MCF 10A (cell line): ENCODE results near the gene TCF21. TPM values are rescaled to one million over a fixed set of nuclear protein-coding genes. Genes with fewer than 3 reads are reported as not detected.

Source experiments
- BruUV-seq: library from RNA; stranded (reverse); fragments of 400-500 nt; replicated peaks from 2 replicates; lab custom pipeline; 2021; lab: Mats Ljungman, UMichigan
- CTCF ChIA-PET: fragments of 300-600 bp; sonication (Branson Sonifier 250); formaldehyde crosslinking; extraction: SDS; loops from one replicate; lab custom pipeline; 2021; ENCODE audit warnings: antibody characterized with exemption, inconsistent platforms; lab: Yijun Ruan, JAX
- POLR2A ChIA-PET: fragments of 300-600, 350-650 bp; sonication (Branson Sonifier 250); formaldehyde crosslinking; extraction: SDS; loops from one replicate; lab custom pipeline; 2020; ENCODE audit warnings: antibody characterized with exemption, inconsistent platforms; lab: Yijun Ruan, JAX
- DNase-seq: peaks from one replicate; pipeline ENCODE4 v3.0.0-alpha.2; 2018; ENCODE audit not compliant: unreplicated experiment
- H3K27ac Mint-ChIP-seq: one replicate; pipeline ENCODE4 v1.8.0; 2022; ENCODE audit warnings: mild to moderate bottlenecking, low read depth, mixed read lengths; ENCODE audit not compliant: unreplicated experiment
- H3K27me3 Mint-ChIP-seq: one replicate; pipeline ENCODE4 v1.8.0; 2022; ENCODE audit warnings: mixed read lengths; ENCODE audit not compliant: insufficient read depth, unreplicated experiment
- H3K36me3 Mint-ChIP-seq: one replicate; pipeline ENCODE4 v1.8.0; 2022; ENCODE audit warnings: mild to moderate bottlenecking, moderate library complexity, mixed read lengths; ENCODE audit not compliant: insufficient read depth, unreplicated experiment
- H3K4me1 Mint-ChIP-seq: one replicate; pipeline ENCODE4 v1.8.0; 2022; ENCODE audit warnings: mixed read lengths; ENCODE audit not compliant: insufficient read depth, unreplicated experiment
- H3K4me3 Mint-ChIP-seq: one replicate; pipeline ENCODE4 v1.8.0; 2022; ENCODE audit warnings: mild to moderate bottlenecking, moderate library complexity, mixed read lengths; ENCODE audit not compliant: unreplicated experiment
- H3K9me3 Mint-ChIP-seq: one replicate; pipeline ENCODE4 v1.8.0; 2022; ENCODE audit warnings: mixed read lengths; ENCODE audit not compliant: unreplicated experiment
- intact Hi-C: fragments of 100-400 bp; cut with micrococcal nuclease; formaldehyde crosslinking; loops from 2 replicates; pipeline ENCODE4 v1.14.1; 2022
- total RNA-seq: library from RNA; stranded (reverse); gene quantifications from 2 replicates; pipeline ENCODE4 v1.2.3, GENCODE V29; 2022
- TF ChIP-seq, protein P1 (sequence below): fragments of 200-600 bp; IDR thresholded peaks from one replicate; pipeline ENCODE4 v1.8.0; 2022; ENCODE audit warnings: antibody characterized with exemption, mild to moderate bottlenecking; ENCODE audit not compliant: unreplicated experiment

The TCF21 gene
- total RNA-seq, 1 experiment from 2014 or later = not detected

- Mint-ChIP-seq H3K4me1 (peaks cover 6% of the 10 kb centered on the region), H3K4me3 (no peak overlapping the region), H3K9me3 (no peaks in the 10 kb centered on the region), H3K27ac (no peak overlapping the region), H3K27me3 (no peaks in the 10 kb centered on the region), H3K36me3 (no peaks in the 10 kb centered on the region)
- CTCF ChIA-PET = interaction anchor here (0.7 to 1.5 kb wide), 7 partner anchors 11 to 329 kb away, joined by 3 to 14 read pairs (median 4); no protein-coding TSS in a partner anchor
- TF ChIP-seq, protein P1, sequence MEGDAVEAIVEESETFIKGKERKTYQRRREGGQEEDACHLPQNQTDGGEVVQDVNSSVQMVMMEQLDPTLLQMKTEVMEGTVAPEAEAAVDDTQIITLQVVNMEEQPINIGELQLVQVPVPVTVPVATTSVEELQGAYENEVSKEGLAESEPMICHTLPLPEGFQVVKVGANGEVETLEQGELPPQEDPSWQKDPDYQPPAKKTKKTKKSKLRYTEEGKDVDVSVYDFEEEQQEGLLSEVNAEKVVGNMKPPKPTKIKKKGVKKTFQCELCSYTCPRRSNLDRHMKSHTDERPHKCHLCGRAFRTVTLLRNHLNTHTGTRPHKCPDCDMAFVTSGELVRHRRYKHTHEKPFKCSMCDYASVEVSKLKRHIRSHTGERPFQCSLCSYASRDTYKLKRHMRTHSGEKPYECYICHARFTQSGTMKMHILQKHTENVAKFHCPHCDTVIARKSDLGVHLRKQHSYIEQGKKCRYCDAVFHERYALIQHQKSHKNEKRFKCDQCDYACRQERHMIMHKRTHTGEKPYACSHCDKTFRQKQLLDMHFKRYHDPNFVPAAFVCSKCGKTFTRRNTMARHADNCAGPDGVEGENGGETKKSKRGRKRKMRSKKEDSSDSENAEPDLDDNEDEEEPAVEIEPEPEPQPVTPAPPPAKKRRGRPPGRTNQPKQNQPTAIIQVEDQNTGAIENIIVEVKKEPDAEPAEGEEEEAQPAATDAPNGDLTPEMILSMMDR = no peak
- no peak for DNase-seq
- intact Hi-C loops = no loop called here
- no TSS peak for BruUV-seq
- POLR2A ChIA-PET = interaction anchor here (1.1 kb wide), 1 partner anchor 289 kb away, joined by 3 read pairs; no protein-coding TSS in a partner anchor
These were observed 9.3 kb downstream of the TCF21 start for GRCh38 chr6:133898263-133898662.

DNA sequence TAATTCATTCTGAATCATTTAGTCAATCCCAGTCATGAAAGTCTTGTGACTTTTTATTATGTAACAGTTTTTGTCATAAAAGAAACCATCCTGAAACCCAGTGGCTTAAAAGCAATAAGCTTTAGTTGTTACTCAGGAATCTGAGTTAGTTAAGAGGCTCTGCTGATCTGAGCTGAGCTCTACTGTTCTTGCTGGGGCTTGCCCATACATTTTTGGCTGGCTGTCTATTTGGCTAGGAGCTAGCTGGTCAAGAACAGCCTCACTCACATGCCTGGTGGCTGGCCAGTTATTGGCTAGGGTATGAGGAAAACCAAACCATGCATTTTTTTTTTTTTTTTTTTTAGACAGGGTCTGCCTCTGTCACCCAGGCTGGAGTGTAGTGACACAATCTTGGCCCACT lies 10.6 kb downstream of the TCF21 start:
- Mint-ChIP-seq H3K27me3 (no peaks in the 10 kb centered on the region), H3K36me3 (no peaks in the 10 kb centered on the region), H3K27ac (no peak overlapping the region), H3K9me3 (no peaks in the 10 kb centered on the region), H3K4me3 (no peak overlapping the region), H3K4me1 (peaks cover 6% of the 10 kb centered on the region)
- ChIA-PET CTCF (interaction anchor here (0.6 to 1.7 kb wide), 7 partner anchors 9 to 330 kb away, joined by 3 to 9 read pairs (median 4); no protein-coding TSS in a partner anchor), POLR2A (interaction anchor here (0.6 to 1.9 kb wide), 5 partner anchors 13 to 1086 kb away, joined by 3 to 5 read pairs (median 3); partner anchors contain the start of gene RPS12)
- BruUV-seq = no TSS peak
- peak; percentile 82 for DNase-seq
- intact Hi-C loops = loop anchor here (1.0 kb wide), 1 partner anchor 330 kb away; no protein-coding TSS in a partner anchor
- TF ChIP-seq, protein P1 = no peak

DNA sequence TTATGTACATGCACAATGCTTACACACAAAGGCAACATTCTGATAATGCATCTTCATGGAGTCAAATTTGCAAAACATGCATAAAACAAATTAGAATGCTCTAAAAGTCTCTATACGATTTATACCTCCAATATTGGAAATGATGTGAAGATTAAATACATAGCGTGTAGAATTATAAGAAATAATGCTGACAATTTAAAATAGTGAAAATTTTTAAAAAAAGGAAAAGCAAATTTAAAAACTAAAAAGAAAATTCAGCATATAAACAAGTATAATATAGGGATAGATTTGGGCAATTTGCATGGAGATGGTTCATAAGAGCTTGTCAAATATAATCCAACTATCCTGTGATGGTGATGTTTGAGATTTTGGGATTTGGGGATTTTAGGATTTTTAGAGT lies 14.9 kb downstream of the TCF21 start:
- Mint-ChIP-seq H3K4me3 (no peak overlapping the region), H3K9me3 (no peaks in the 10 kb centered on the region), H3K27me3 (no peaks in the 10 kb centered on the region), H3K36me3 (no peaks in the 10 kb centered on the region), H3K4me1 (peaks cover 6% of the 10 kb centered on the region), H3K27ac (no peak overlapping the region)
- TF ChIP-seq, protein P1 = no peak
- CTCF ChIA-PET = interaction anchor here (1.3 to 3.0 kb wide), 2 partner anchors 13 to 335 kb away, joined by 4 to 17 read pairs; no protein-coding TSS in a partner anchor
- POLR2A ChIA-PET = no interaction called here
- no peak for DNase-seq
- no TSS peak for BruUV-seq
- intact Hi-C loops = no loop called here

DNA sequence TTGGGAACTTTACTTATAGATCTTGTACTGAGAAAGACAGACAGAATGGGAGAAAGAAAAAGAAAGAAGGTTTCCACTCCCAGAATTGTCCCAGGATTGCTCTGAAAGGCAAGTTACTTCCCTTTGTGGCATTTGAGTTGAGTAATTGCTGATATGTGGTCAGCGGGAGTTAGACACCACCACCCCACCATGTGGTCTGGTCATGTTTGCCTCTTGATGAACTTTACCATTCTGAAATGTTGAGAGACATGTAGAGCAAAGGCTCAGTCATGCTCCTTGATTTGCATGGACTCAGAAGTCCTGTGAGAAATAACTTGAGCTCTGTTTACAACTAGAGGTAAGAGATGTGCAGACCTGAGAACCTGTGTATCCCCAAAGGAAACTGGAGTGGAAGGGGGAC lies 17.1 kb downstream of the TCF21 start:
- H3K27ac Mint-ChIP-seq = no peak overlapping the region
- CTCF ChIA-PET = interaction anchor here (0.8 to 1.9 kb wide), 5 partner anchors 9 to 338 kb away, joined by 4 to 11 read pairs (median 5); no protein-coding TSS in a partner anchor
- no TSS peak for BruUV-seq

More for the DNA sequence above, 17.1 kb downstream of the TCF21 start:
- Mint-ChIP-seq H3K4me3 (no peak overlapping the region), H3K36me3 (no peaks in the 10 kb centered on the region), H3K27me3 (no peaks in the 10 kb centered on the region), H3K4me1 (no peaks in the 10 kb centered on the region), H3K9me3 (peaks cover 8% of the 10 kb centered on the region)
- POLR2A ChIA-PET = no interaction called here
- TF ChIP-seq, protein P1 = no peak
- intact Hi-C loops = no loop called here
- DNase-seq = no peak
